ENCODE results near the gene GFI1B. TPM values are rescaled to one million over a fixed set of nuclear protein-coding genes. Genes with fewer than 3 reads are reported as not detected.

The GFI1B gene
- total RNA-seq, 1 experiment from 2014 or later = not detected

DNA sequence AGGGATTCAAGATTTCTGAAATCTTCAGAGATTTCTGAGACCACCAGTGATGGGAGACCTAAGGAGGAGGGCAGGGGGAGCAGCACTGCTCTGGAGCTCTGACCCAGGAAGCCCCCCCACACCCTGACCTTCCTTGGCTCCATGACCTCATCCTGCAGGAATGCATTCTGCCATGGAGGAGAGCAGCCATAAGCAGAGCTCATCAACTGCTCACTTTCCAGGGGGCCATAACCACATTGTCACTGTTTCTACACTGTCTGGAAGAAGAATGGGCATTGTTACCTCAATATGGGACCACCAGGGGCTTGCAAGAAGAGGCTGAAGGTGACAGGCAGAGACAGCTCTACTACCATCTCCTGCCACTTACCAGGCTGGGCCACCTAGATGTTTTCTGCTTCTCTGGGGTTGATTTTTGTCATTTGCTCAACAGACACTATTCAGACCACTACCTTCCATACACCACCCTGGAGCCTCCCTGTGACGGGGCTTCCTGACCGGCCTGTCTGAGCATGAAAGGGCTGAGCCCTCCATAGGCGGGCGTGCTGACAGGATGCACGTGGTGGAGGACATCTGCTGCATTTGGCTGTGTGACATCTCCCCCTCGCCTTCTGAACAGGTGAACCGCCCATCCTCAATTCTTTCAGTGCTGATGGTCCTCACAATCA is 31.7 kb upstream of the GFI1B start:
- no peaks in the 10 kb centered on the region for H3K9me3 ChIP-seq (ENCODE audit: low read length)
- H4K20me1 ChIP-seq (ENCODE audit: low read length) = no peaks in the 10 kb centered on the region
- H3K9ac ChIP-seq (ENCODE audit: low read length) = no peak overlapping the region
- H3F3A ChIP-seq (ENCODE audit: low read length, unreplicated experiment) = no peaks in the 10 kb centered on the region
- no peak overlapping the region for H2AFZ ChIP-seq (ENCODE audit: low read length)
- ATAC-seq = no peak
- TF ChIP-seq EZH2phosphoT487 (IDR thresholded peaks at IDR 0.05; ENCODE audit: borderline replicate concordance, low read length) (no peak), EZH2 (IDR thresholded peaks at IDR 0.05; ENCODE audit: low read length, unreplicated experiment) (no peak)
- TF ChIP-seq, protein P1, sequence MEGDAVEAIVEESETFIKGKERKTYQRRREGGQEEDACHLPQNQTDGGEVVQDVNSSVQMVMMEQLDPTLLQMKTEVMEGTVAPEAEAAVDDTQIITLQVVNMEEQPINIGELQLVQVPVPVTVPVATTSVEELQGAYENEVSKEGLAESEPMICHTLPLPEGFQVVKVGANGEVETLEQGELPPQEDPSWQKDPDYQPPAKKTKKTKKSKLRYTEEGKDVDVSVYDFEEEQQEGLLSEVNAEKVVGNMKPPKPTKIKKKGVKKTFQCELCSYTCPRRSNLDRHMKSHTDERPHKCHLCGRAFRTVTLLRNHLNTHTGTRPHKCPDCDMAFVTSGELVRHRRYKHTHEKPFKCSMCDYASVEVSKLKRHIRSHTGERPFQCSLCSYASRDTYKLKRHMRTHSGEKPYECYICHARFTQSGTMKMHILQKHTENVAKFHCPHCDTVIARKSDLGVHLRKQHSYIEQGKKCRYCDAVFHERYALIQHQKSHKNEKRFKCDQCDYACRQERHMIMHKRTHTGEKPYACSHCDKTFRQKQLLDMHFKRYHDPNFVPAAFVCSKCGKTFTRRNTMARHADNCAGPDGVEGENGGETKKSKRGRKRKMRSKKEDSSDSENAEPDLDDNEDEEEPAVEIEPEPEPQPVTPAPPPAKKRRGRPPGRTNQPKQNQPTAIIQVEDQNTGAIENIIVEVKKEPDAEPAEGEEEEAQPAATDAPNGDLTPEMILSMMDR (conservative IDR thresholded peaks at IDR 0.05; ENCODE audit: low read depth, low read length) = no peak
- intact Hi-C loops (cut with micrococcal nuclease) = no loop called here
- H3K4me2 ChIP-seq (ENCODE audit: low read length) = no peak overlapping the region
- H3K4me3 ChIP-seq (ENCODE audit: low read length) = no peak overlapping the region
- CTCF ChIA-PET = no interaction called here
- peaks cover 28% of the 10 kb centered on the region for H3K79me2 ChIP-seq (ENCODE audit: low read length)
- no peak overlapping the region for H3K27ac ChIP-seq (ENCODE audit: low read length)
- POLR2A ChIA-PET (ENCODE audit: unreplicated experiment) = no interaction called here
- H3K27me3 ChIP-seq (ENCODE audit: low read length) = no peaks in the 10 kb centered on the region
- H3K36me3 ChIP-seq (ENCODE audit: low read depth, low read length) = no peaks in the 10 kb centered on the region
- BruUV-seq (replicated peaks) = no TSS peak
- DNase-seq = no peak
- H3K9me2 ChIP-seq (replicated peaks; ENCODE audit: low read length) = no peaks in the 10 kb centered on the region
- peaks cover 27% of the 10 kb centered on the region for H3K4me1 ChIP-seq (ENCODE audit: insufficient read depth, low read length)

DNA sequence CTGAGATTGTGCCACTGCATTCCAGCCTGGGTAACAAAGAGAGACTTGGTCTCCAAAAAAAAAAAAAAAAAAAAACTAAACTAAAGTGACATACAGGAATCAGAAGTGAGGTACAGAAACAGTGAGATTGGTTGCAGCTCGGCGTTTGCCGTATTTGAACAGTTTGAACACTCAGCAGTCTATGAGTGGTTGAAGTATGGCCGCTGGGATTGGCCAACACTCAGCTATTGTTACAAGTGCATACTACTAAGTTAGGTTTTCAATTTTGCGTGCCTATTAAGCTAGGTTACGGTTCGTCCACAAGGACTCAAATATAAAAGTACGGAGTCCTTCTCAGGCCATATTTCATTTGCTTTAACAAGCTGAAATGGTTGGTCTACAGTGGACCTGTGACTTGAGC is 30.7 kb upstream of the GFI1B start:
- Histone ChIP-seq H3K9me3 (ENCODE audit: low read length) (no peaks in the 10 kb centered on the region), H3K27me3 (ENCODE audit: low read length) (no peaks in the 10 kb centered on the region), H3K9me2 (replicated peaks; ENCODE audit: low read length) (no peaks in the 10 kb centered on the region), H3K27ac (ENCODE audit: low read length) (no peak overlapping the region), H3K79me2 (ENCODE audit: low read length) (peaks cover 18% of the 10 kb centered on the region), H3K4me3 (ENCODE audit: low read length) (no peak overlapping the region), H3F3A (ENCODE audit: low read length, unreplicated experiment) (no peaks in the 10 kb centered on the region), H3K36me3 (ENCODE audit: low read depth, low read length) (no peaks in the 10 kb centered on the region), H4K20me1 (ENCODE audit: low read length) (no peaks in the 10 kb centered on the region), H3K4me1 (ENCODE audit: insufficient read depth, low read length) (peaks cover 19% of the 10 kb centered on the region; the same call in 1 of the 2 replicates), H3K4me2 (ENCODE audit: low read length) (no peak overlapping the region), H3K9ac (ENCODE audit: low read length) (no peak overlapping the region), H2AFZ (ENCODE audit: low read length) (no peak overlapping the region)
- no TSS peak for BruUV-seq (replicated peaks)
- ChIA-PET POLR2A (ENCODE audit: unreplicated experiment) (no interaction called here), CTCF (no interaction called here)
- ATAC-seq (no peak), DNase-seq (no peak)
- TF ChIP-seq, protein P1 (conservative IDR thresholded peaks at IDR 0.05; ENCODE audit: low read depth, low read length) = no peak
- intact Hi-C loops (cut with micrococcal nuclease) = no loop called here

DNA sequence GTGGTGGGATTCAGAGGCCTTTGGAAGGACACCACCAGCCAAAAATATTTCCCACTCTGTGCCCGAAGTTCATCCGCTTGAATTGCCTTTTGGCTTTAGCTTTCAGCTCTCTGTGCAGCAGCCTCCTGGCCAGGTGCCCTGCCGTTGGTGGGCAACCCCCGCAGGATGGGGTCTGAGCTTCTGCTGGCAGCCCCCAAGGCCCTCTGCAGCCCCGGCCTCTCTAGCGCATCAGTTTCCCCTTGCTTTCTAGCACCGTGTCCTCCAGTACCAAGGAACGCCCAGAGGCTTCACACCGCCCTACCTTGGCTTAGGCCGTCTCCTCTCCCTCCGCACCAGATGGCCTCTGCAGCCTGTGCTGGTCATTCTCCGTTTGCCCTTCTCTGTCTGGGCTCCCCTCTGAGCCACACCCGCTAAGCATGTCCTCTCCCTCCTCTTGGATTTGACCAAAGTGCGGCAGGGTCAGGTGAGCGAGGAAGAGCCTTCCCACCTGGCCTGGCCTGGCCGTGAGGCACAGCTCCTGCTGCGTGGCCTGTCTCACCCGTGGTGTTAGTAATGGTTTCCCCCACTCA is 29.9 kb upstream of the GFI1B start:
- no peak overlapping the region for H3K9ac ChIP-seq (ENCODE audit: low read length)
- H3K4me3 ChIP-seq (ENCODE audit: low read length) = no peak overlapping the region
- DNase-seq = no peak
- peaks cover 11% of the 10 kb centered on the region; the same call in 1 of the 2 replicates for H3K4me1 ChIP-seq (ENCODE audit: insufficient read depth, low read length)
- H3K9me3 ChIP-seq (ENCODE audit: low read length) = no peaks in the 10 kb centered on the region
- intact Hi-C loops (cut with micrococcal nuclease) = no loop called here
- H3K79me2 ChIP-seq (ENCODE audit: low read length) = peaks cover 10% of the 10 kb centered on the region
- H2AFZ ChIP-seq (ENCODE audit: low read length) = no peak overlapping the region
- no TSS peak for BruUV-seq (replicated peaks)
- no peaks in the 10 kb centered on the region for H3F3A ChIP-seq (ENCODE audit: low read length, unreplicated experiment)
- no peak overlapping the region for H3K27ac ChIP-seq (ENCODE audit: low read length)
- H4K20me1 ChIP-seq (ENCODE audit: low read length) = no peaks in the 10 kb centered on the region
- H3K4me2 ChIP-seq (ENCODE audit: low read length) = no peak overlapping the region
- no peaks in the 10 kb centered on the region for H3K36me3 ChIP-seq (ENCODE audit: low read depth, low read length)
- H3K9me2 ChIP-seq (replicated peaks; ENCODE audit: low read length) = no peaks in the 10 kb centered on the region
- no peak for TF ChIP-seq EZH2 (IDR thresholded peaks at IDR 0.05; ENCODE audit: low read length, unreplicated experiment)
- no peaks in the 10 kb centered on the region for H3K27me3 ChIP-seq (ENCODE audit: low read length)
- ChIA-PET CTCF (no interaction called here), POLR2A (ENCODE audit: unreplicated experiment) (no interaction called here)
- ATAC-seq = no peak

Measured in PC-3 (cell line).